OCI-LY7 (cell line): Measurements from ENCODE around the gene PRPF38B. TPM values are rescaled to one million over a fixed set of nuclear protein-coding genes. Genes with fewer than 3 reads are reported as not detected.

ENCODE experiments used
- BruUV-seq: library from RNA; stranded (reverse); fragments of 400-500 nt; replicated peaks from 2 replicates; lab custom pipeline; 2021; lab: Mats Ljungman, UMichigan
- CTCF ChIA-PET: fragments of 300-600 bp; sonication (Branson Sonifier 250); formaldehyde crosslinking; loops from one replicate; lab custom pipeline; 2022; ENCODE audit warnings: antibody characterized with exemption; ENCODE audit not compliant: unreplicated experiment; lab: Charles Lee
- POLR2A ChIA-PET: fragments of 300-600 bp; sonication (Branson Sonifier 250); formaldehyde crosslinking; loops from one replicate; lab custom pipeline; 2022; ENCODE audit warnings: antibody characterized with exemption; lab: Charles Lee
- DNase-seq: peaks from one replicate; pipeline ENCODE4 v3.0.0-alpha.2; 2015; ENCODE audit warnings: low spot score
- H2AFZ ChIP-seq: fragments of 200-600 bp; sonication (generic), shearing (Covaris generic); 2 replicates; pipeline ENCODE4 v1.6.1; 2014; ENCODE audit warnings: mild to moderate bottlenecking, antibody characterized with exemption, low read length, moderate library complexity
- H3K27ac ChIP-seq: fragments of 200-600 bp; sonication (generic); 2 replicates; pipeline ENCODE4 v1.5.1; 2014; ENCODE audit warnings: mixed run types, low read depth, mild to moderate bottlenecking, moderate library complexity, low read length, inconsistent platforms; ENCODE audit not compliant: poor library complexity, severe bottlenecking
- H3K36me3 ChIP-seq: fragments of 200-600 bp; sonication (generic); 2 replicates; pipeline ENCODE4 v1.6.1; 2014; ENCODE audit warnings: mild to moderate bottlenecking, antibody characterized with exemption, low read length, moderate library complexity, mixed read lengths; ENCODE audit not compliant: insufficient read depth
- H3K4me1 ChIP-seq: fragments of 200-600 bp; sonication (generic); 2 replicates; pipeline ENCODE4 v1.5.1; 2014; ENCODE audit warnings: mild to moderate bottlenecking, low read length; ENCODE audit not compliant: insufficient read depth, poor library complexity, severe bottlenecking
- H3K4me2 ChIP-seq: fragments of 200-600 bp; sonication (generic); 2 replicates; pipeline ENCODE4 v1.6.1; 2014; ENCODE audit warnings: mild to moderate bottlenecking, low read length
- H3K4me3 ChIP-seq: fragments of 200-600 bp; sonication (generic); 2 replicates; pipeline ENCODE4 v1.5.1; 2014; ENCODE audit warnings: mild to moderate bottlenecking, low read depth, low read length; ENCODE audit not compliant: poor library complexity, severe bottlenecking
- H3K79me2 ChIP-seq: fragments of 200-600 bp; sonication (generic); 2 replicates; pipeline ENCODE4 v1.6.1; 2016; ENCODE audit warnings: low read depth, mild to moderate bottlenecking, low read length, moderate library complexity, mixed read lengths; ENCODE audit not compliant: insufficient read depth
- H3K9me2 ChIP-seq: fragments of 200-600 bp; sonication (generic); 2 replicates; pipeline ENCODE4 v1.6.1; 2016; ENCODE audit warnings: mild to moderate bottlenecking, low read length, mixed read lengths; ENCODE audit not compliant: insufficient read depth
- H3K9me3 ChIP-seq: fragments of 200-600 bp; sonication (generic); 2 replicates; pipeline ENCODE4 v1.6.1; 2014; ENCODE audit warnings: mild to moderate bottlenecking, mixed run types, low read length, mixed read lengths
- H4K20me1 ChIP-seq: fragments of 200-600 bp; sonication (generic); 2 replicates; pipeline ENCODE4 v1.6.1; 2014; ENCODE audit warnings: mild to moderate bottlenecking, antibody characterized with exemption, low read length, moderate library complexity, mixed read lengths; ENCODE audit not compliant: insufficient read depth
- EZH2phosphoT487 ChIP-seq: fragments of 200-600 bp; sonication (generic); IDR thresholded peaks from 2 replicates; pipeline ENCODE4 v1.6.1; 2018; ENCODE audit warnings: low read depth, borderline replicate concordance, mild to moderate bottlenecking, mixed run types, antibody characterized with exemption, low read length, moderate library complexity, mixed read lengths
- intact Hi-C: fragments of 100-400 bp; cut with micrococcal nuclease; formaldehyde crosslinking; loops from one replicate; pipeline ENCODE4 v1.10.0; 2022; ENCODE audit not compliant: unreplicated experiment
- total RNA-seq, 2 experiments: library from RNA; depleted of rRNA in 1 of 2; stranded (reverse); fragments of >200 nt in 1 of 2; shearing (Covaris generic) in 1 of 2; gene quantifications; 2 replicates each; pipeline ENCODE4 v1.2.3, GENCODE V29; 2014 to 2022
- TF ChIP-seq, protein P1 (sequence below): fragments of 200-600 bp; sonication (generic); conservative IDR thresholded peaks from 2 replicates; pipeline ENCODE4 v1.5.1; 2014; ENCODE audit warnings: mild to moderate bottlenecking, antibody characterized with exemption, low read length, moderate library complexity, mixed read lengths

PRPF38B gene
- total RNA-seq, 2 experiments from 2014 or later = 47.4 to 73.8 TPM

DNA sequence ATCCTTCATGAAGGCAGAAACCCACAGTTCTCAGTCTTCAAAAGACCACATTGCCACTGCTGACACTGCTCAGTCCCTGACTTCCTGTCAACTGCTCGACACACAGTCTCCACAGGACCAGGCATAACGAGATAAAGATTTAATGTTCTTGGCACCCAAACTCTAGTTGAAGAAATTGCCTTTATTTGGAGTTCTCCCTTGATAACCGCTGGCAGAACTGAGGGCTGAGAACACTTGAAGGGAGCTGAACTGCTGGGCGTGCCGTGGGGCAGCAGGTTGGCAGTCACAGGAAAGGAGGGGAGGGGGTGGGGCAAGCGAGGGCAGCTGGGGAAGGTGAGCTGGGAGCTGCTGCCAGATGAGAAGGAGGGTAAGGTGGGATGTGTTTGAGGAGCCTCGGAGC, 47.1 kb upstream of the PRPF38B start:
- ChIA-PET POLR2A (interaction anchor here (1.1 kb wide), 1 partner anchor 16 kb away, joined by 3 read pairs; no protein-coding TSS in a partner anchor), CTCF (no interaction called here)
- DNase-seq = no peak
- BruUV-seq = no TSS peak
- H3K9me3 ChIP-seq = no peaks in the 10 kb centered on the region
- H3K9me2 ChIP-seq = no peaks in the 10 kb centered on the region
- no peaks in the 10 kb centered on the region for H3K36me3 ChIP-seq
- H3K4me2 ChIP-seq = no peak overlapping the region
- H3K4me3 ChIP-seq = no peak overlapping the region
- no peak overlapping the region for H2AFZ ChIP-seq
- no peak for TF ChIP-seq EZH2phosphoT487
- TF ChIP-seq, protein P1, sequence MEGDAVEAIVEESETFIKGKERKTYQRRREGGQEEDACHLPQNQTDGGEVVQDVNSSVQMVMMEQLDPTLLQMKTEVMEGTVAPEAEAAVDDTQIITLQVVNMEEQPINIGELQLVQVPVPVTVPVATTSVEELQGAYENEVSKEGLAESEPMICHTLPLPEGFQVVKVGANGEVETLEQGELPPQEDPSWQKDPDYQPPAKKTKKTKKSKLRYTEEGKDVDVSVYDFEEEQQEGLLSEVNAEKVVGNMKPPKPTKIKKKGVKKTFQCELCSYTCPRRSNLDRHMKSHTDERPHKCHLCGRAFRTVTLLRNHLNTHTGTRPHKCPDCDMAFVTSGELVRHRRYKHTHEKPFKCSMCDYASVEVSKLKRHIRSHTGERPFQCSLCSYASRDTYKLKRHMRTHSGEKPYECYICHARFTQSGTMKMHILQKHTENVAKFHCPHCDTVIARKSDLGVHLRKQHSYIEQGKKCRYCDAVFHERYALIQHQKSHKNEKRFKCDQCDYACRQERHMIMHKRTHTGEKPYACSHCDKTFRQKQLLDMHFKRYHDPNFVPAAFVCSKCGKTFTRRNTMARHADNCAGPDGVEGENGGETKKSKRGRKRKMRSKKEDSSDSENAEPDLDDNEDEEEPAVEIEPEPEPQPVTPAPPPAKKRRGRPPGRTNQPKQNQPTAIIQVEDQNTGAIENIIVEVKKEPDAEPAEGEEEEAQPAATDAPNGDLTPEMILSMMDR = no peak
- H3K79me2 ChIP-seq = no peaks in the 10 kb centered on the region
- H3K4me1 ChIP-seq = no peaks in the 10 kb centered on the region
- H4K20me1 ChIP-seq = no peaks in the 10 kb centered on the region
- intact Hi-C loops = loop anchor here (10.0 kb wide), 1 partner anchor 440 kb away; the partner anchor contains the start of gene SLC25A24
- no peak overlapping the region for H3K27ac ChIP-seq

DNA sequence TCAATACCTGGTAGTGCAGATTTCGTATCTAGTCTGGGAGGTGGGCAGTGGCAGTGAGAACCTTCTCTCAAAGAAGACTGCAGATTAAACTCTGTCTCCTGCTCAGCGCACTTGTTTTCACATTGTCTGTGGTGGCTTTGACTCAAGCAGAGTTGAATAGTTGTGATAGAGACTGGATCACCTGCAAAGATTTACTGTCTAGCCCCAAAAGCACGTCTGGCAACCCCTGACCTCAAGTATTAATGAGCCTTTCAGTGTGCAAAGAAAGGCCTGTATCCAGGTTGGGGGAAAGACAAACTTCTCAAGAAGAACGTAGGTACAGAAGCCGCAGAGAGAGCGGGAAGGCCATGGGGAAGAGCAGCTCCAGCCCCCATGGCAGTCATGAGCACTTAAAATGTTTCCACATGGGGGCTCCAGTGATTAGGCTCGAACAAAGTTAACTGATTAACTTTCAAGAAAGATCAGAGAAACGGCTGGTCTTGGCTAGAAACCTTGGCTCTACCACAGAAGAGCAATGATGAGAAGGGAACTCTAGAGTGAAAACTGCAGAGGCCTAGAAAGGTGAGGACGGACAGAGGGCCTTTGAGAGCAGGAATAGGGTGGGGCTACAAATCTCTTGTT, 46.4 kb upstream of the PRPF38B start:
- POLR2A ChIA-PET = interaction anchor here (0.6 to 1.1 kb wide), 3 partner anchors 10 to 85 kb away, joined by 3 read pairs; no protein-coding TSS in a partner anchor
- no TSS peak for BruUV-seq
- no peak overlapping the region for H3K27ac ChIP-seq

More for the DNA sequence above, 46.4 kb upstream of the PRPF38B start:
- intact Hi-C loops = loop anchor here (10.0 kb wide), 1 partner anchor 441 kb away; the partner anchor contains the start of gene SLC25A24
- Histone ChIP-seq H4K20me1 (no peaks in the 10 kb centered on the region), H2AFZ (no peak overlapping the region), H3K4me3 (no peak overlapping the region), H3K36me3 (no peaks in the 10 kb centered on the region), H3K4me1 (no peaks in the 10 kb centered on the region), H3K79me2 (no peaks in the 10 kb centered on the region), H3K9me3 (no peaks in the 10 kb centered on the region), H3K4me2 (no peak overlapping the region), H3K9me2 (no peaks in the 10 kb centered on the region)
- DNase-seq = no peak
- CTCF ChIA-PET = no interaction called here
- TF ChIP-seq EZH2phosphoT487 = no peak
- TF ChIP-seq, protein P1 = no peak
